DND-41 (cell line): ENCODE measurements around the gene FSTL1.

Source experiments
- ATAC-seq: fragments of 200-7000 bp; cut with Tn5 transposase; 3 replicates; pipeline ENCODE4 v1.9.1; 2021; ENCODE audit warnings: low read depth; ENCODE audit not compliant: insufficient read depth
- DNase-seq: peaks from one replicate; pipeline ENCODE4 v3.0.0-alpha.2; 2020
- H2AFZ ChIP-seq: 2 replicates; pipeline ENCODE4 v1.6.0; 2012; ENCODE audit warnings: low read depth, low read length
- H3K27ac ChIP-seq: 2 replicates; pipeline ENCODE4 v1.5.1; 2012; ENCODE audit warnings: low read length, inconsistent platforms
- H3K27me3 ChIP-seq: fragments of 200-600 bp; sonication (generic); 2 replicates; pipeline ENCODE4 v1.6.0; 2012; ENCODE audit warnings: low read length, mild to moderate bottlenecking, inconsistent platforms; ENCODE audit not compliant: insufficient read depth, poor library complexity
- H3K36me3 ChIP-seq: 2 replicates; pipeline ENCODE4 v1.5.1; 2012; ENCODE audit warnings: low read length, inconsistent platforms; ENCODE audit not compliant: insufficient read depth
- H3K4me1 ChIP-seq: 2 replicates; pipeline ENCODE4 v1.5.1; 2012; ENCODE audit warnings: mild to moderate bottlenecking, low read length; ENCODE audit not compliant: insufficient read depth
- H3K4me2 ChIP-seq: 2 replicates; pipeline ENCODE4 v1.6.0; 2012; ENCODE audit warnings: mild to moderate bottlenecking, moderate library complexity, low read length, inconsistent platforms; ENCODE audit not compliant: insufficient read depth
- H3K4me3 ChIP-seq, 2 experiments: fragments of 200-600 bp in 1 of 2; shearing (Covaris generic) in 1 of 2; 2 replicates each; pipeline ENCODE4 v1.5.1; 2012 to 2016; ENCODE audit warnings: inconsistent platforms in 2 of 2, low read length in 2 of 2, mild to moderate bottlenecking in 2 of 2, low read depth in 1 of 2, moderate library complexity in 1 of 2
- H3K79me2 ChIP-seq: 2 replicates; pipeline ENCODE4 v1.6.0; 2012; ENCODE audit warnings: low read length, inconsistent platforms; ENCODE audit not compliant: insufficient read depth
- H3K9ac ChIP-seq: 2 replicates; pipeline ENCODE4 v1.6.0; 2012; ENCODE audit warnings: low read depth, mild to moderate bottlenecking, inconsistent platforms, low read length, moderate library complexity
- H3K9me3 ChIP-seq: 2 replicates; pipeline ENCODE4 v1.5.1; 2012; ENCODE audit warnings: low read length, moderate library complexity, mild to moderate bottlenecking, inconsistent platforms; ENCODE audit not compliant: insufficient read depth, severe bottlenecking
- H4K20me1 ChIP-seq: 2 replicates; pipeline ENCODE4 v1.6.0; 2012; ENCODE audit warnings: low read length; ENCODE audit not compliant: insufficient read depth
- EZH2 ChIP-seq: IDR thresholded peaks from 3 replicates; pipeline ENCODE4 v1.6.1; 2012; ENCODE audit warnings: borderline replicate concordance, low read depth, mild to moderate bottlenecking, moderate library complexity, low read length, inconsistent platforms; ENCODE audit not compliant: severe bottlenecking
- TF ChIP-seq, protein P1 (sequence below): IDR thresholded peaks from 2 replicates; pipeline ENCODE4 v1.5.1; 2012; ENCODE audit warnings: borderline replicate concordance, low read length, moderate library complexity, mild to moderate bottlenecking; ENCODE audit not compliant: poor library complexity, severe bottlenecking; ENCODE audit errors: extremely low read depth

The FSTL1 gene

DNA sequence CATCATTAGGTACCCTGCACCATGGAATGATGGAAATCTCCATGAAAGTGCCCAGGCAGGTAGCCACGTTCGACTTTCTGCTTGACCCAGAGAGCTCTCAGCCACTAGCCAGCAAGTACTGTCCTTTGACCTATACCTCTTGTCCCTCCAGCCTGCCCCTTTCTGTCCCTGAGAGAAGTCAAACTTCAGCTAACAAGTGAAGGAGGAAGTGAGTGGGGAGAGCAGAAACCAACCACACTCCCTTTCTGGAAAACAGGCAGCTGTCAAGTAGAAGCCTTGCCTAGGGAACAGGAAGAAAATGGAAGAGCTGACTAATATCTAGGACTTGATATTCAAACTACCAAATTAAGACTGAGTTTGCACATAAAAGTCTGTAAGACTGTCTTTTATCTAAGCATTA, 30.3 kb upstream of the FSTL1 start:
- no peak overlapping the region for H3K4me2 ChIP-seq
- ATAC-seq (no peak), DNase-seq (no peak)
- H3K4me1 ChIP-seq = no peaks in the 10 kb centered on the region
- H3K27ac ChIP-seq = no peak overlapping the region
- H4K20me1 ChIP-seq = no peaks in the 10 kb centered on the region
- no peaks in the 10 kb centered on the region for H3K36me3 ChIP-seq
- H3K79me2 ChIP-seq = no peaks in the 10 kb centered on the region
- H3K9ac ChIP-seq = no peak overlapping the region
- no peak overlapping the region for H2AFZ ChIP-seq
- H3K27me3 ChIP-seq = peaks cover 3% of the 10 kb centered on the region
- no peaks in the 10 kb centered on the region for H3K9me3 ChIP-seq
- TF ChIP-seq, protein P1, sequence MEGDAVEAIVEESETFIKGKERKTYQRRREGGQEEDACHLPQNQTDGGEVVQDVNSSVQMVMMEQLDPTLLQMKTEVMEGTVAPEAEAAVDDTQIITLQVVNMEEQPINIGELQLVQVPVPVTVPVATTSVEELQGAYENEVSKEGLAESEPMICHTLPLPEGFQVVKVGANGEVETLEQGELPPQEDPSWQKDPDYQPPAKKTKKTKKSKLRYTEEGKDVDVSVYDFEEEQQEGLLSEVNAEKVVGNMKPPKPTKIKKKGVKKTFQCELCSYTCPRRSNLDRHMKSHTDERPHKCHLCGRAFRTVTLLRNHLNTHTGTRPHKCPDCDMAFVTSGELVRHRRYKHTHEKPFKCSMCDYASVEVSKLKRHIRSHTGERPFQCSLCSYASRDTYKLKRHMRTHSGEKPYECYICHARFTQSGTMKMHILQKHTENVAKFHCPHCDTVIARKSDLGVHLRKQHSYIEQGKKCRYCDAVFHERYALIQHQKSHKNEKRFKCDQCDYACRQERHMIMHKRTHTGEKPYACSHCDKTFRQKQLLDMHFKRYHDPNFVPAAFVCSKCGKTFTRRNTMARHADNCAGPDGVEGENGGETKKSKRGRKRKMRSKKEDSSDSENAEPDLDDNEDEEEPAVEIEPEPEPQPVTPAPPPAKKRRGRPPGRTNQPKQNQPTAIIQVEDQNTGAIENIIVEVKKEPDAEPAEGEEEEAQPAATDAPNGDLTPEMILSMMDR = no peak
- TF ChIP-seq EZH2 = no peak
- H3K4me3 ChIP-seq = no peak overlapping the region

DNA sequence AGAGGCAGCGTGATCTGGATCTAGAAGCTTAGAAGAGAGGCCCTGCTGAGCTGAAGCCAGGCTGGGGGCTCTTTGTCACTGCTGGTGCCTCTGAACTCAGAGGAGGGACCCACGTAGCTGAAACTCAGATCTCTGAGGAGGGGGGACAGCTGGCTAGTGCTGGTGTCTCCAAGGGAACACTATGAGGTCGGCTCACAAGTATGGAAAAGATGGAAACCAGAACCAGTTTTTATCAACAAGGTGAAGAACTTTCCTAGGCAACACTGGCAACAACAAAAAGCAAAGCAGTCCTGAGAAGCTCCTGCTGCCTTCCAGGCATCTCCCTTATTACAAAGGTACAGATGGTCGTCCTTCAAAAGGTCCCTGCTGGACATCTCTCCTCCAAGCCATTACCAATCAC, 27.0 kb upstream of the FSTL1 start:
- no peaks in the 10 kb centered on the region for H3K27me3 ChIP-seq
- H3K4me2 ChIP-seq = no peak overlapping the region
- H4K20me1 ChIP-seq = no peaks in the 10 kb centered on the region
- H3K79me2 ChIP-seq = no peaks in the 10 kb centered on the region
- no peak overlapping the region for H2AFZ ChIP-seq
- no peak overlapping the region for H3K9ac ChIP-seq
- TF ChIP-seq, protein P1 = no peak
- no peak for TF ChIP-seq EZH2
- ATAC-seq (no peak), DNase-seq (no peak)
- H3K27ac ChIP-seq = no peak overlapping the region
- H3K4me3 ChIP-seq = no peak overlapping the region
- no peaks in the 10 kb centered on the region for H3K36me3 ChIP-seq
- H3K4me1 ChIP-seq = no peaks in the 10 kb centered on the region
- no peaks in the 10 kb centered on the region for H3K9me3 ChIP-seq

DNA sequence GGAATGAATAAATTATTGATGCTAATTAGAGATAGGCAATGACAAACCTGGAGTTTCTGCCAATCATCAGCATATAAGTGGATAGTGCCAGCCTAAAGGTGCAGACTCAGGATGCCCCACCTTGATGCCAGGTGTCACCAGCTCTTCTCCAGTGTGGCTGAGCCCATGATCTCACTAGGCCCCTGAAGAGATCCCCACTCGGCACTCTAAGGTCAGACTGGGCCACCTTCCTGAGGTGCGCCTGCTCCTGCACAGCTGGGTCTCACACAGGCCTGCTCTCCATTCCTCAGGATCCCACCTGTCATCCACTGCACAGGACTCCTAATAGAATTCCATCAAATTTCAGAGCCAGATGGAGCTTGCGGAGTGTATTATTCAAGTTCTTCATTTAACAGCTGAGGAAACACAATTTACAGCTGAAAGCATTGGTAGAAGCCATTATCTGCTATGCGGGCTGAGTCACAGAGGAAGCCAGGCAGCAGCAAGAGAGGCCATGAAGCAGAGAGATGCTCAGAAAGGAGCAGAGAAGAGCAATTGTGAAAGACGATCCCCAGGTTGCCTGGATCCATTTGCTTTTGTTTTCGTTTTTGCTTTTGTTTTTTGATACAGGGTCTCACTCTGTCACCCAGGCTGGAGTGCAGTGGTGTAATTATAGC, 25.1 kb upstream of the FSTL1 start:
- Histone ChIP-seq H2AFZ (no peak overlapping the region), H3K4me1 (no peaks in the 10 kb centered on the region), H3K27ac (no peak overlapping the region), H3K4me2 (no peak overlapping the region), H4K20me1 (no peaks in the 10 kb centered on the region), H3K9ac (no peak overlapping the region), H3K4me3 (no peak overlapping the region), H3K36me3 (no peaks in the 10 kb centered on the region), H3K9me3 (no peaks in the 10 kb centered on the region), H3K27me3 (peaks cover 7% of the 10 kb centered on the region), H3K79me2 (no peaks in the 10 kb centered on the region)
- DNase-seq (no peak), ATAC-seq (no peak)
- TF ChIP-seq, protein P1 = no peak
- no peak for TF ChIP-seq EZH2
